GM12878 (cell line): Measurements from ENCODE around the gene PTPRN2. TPM values are rescaled to one million over a fixed set of nuclear protein-coding genes. Genes with fewer than 3 reads are reported as not detected.

Experiments
- ATAC-seq: fragments of 200-7000 bp; cut with Tn5 transposase; 3 replicates; pipeline ENCODE4 v1.9.1; 2020; ENCODE audit warnings: mild to moderate bottlenecking, moderate library complexity
- BruUV-seq: library from RNA; stranded (reverse); fragments of 400-500 nt; replicated peaks from 2 replicates; lab custom pipeline; 2021; lab: Mats Ljungman, UMichigan
- CTCF ChIA-PET: fragments of 300-600 bp; sonication (Branson Sonifier 250); formaldehyde crosslinking; extraction: SDS; loops from one replicate; lab custom pipeline; 2021; ENCODE audit warnings: inconsistent platforms; lab: Yijun Ruan, JAX
- POLR2A ChIA-PET: fragments of 350-600 bp; formaldehyde crosslinking; extraction: SDS; loops from one replicate; lab custom pipeline; 2021; ENCODE audit warnings: inconsistent platforms; lab: Charles Lee
- RAD21 ChIA-PET: fragments of 300-600 bp; sonication (Branson Sonifier 250); formaldehyde crosslinking; loops from one replicate; lab custom pipeline; 2023; ENCODE audit warnings: antibody characterized with exemption; ENCODE audit not compliant: unreplicated experiment; lab: Charles Lee
- SMC1A ChIA-PET: fragments of 300-600 bp; sonication (Branson Sonifier 250); formaldehyde crosslinking; loops from one replicate; lab custom pipeline; 2023; ENCODE audit not compliant: unreplicated experiment, uncharacterized antibody; lab: Charles Lee
- DNase-seq: peaks from one replicate; pipeline ENCODE4 v3.0.0-alpha.2; 2011; ENCODE audit warnings: low read depth, low spot score
- FAIRE-seq: peaks from 3 replicates; lab custom pipeline; 2011; peaks lifted over from hg19 to GRCh38; lab: Jason Lieb, UNC
- H2AFZ ChIP-seq: 2 replicates; pipeline ENCODE4 v1.6.0; 2011; ENCODE audit warnings: low read depth, low read length, control low read depth; ENCODE audit not compliant: control insufficient read depth
- H3K27ac ChIP-seq: 2 replicates; pipeline ENCODE4 v1.5.1; 2011; ENCODE audit warnings: control low read depth; ENCODE audit not compliant: control insufficient read depth, insufficient read depth
- H3K27me3 ChIP-seq, 2 experiments: replicated peaks in 1 of 2; 2 replicates each; pipeline versions ENCODE4 v1.6.0 to v1.6.1; 2011; ENCODE audit warnings: low read length in 1 of 2; ENCODE audit not compliant: control insufficient read depth in 2 of 2, insufficient read depth in 2 of 2
- H3K36me3 ChIP-seq, 2 experiments: 2 replicates each; pipeline ENCODE4 v1.5.1; 2011; ENCODE audit warnings: low read length in 1 of 2; ENCODE audit not compliant: control insufficient read depth in 2 of 2, insufficient read depth in 2 of 2
- H3K4me1 ChIP-seq: 2 replicates; pipeline ENCODE4 v1.6.1; 2011; ENCODE audit warnings: mild to moderate bottlenecking, low read length, moderate library complexity, mixed read lengths; ENCODE audit not compliant: control insufficient read depth, insufficient read depth
- H3K4me2 ChIP-seq: 2 replicates; pipeline ENCODE4 v1.6.0; 2011; ENCODE audit warnings: control low read depth; ENCODE audit not compliant: control insufficient read depth, insufficient read depth
- H3K4me3 ChIP-seq: fragments of 200-600 bp; sonication (generic); 2 replicates; pipeline ENCODE4 v1.5.1; 2016
- H3K79me2 ChIP-seq: 2 replicates; pipeline ENCODE4 v1.6.0; 2011; ENCODE audit warnings: low read length; ENCODE audit not compliant: control insufficient read depth, insufficient read depth
- H3K9ac ChIP-seq: 2 replicates; pipeline ENCODE4 v1.8.0; 2011; ENCODE audit warnings: low read length, control low read depth, mixed read lengths; ENCODE audit not compliant: control insufficient read depth, insufficient read depth
- H3K9me3 ChIP-seq: replicated peaks from 3 replicates; pipeline ENCODE4 v1.5.1; 2011; ENCODE audit warnings: mild to moderate bottlenecking, low read length; ENCODE audit not compliant: control insufficient read depth, insufficient read depth
- H4K20me1 ChIP-seq: 2 replicates; pipeline ENCODE4 v1.6.0; 2011; ENCODE audit not compliant: control insufficient read depth, insufficient read depth
- BACH1 ChIP-seq: fragments of 450-650 bp; IDR thresholded peaks from 2 replicates; pipeline ENCODE4 v1.6.1; 2017; ENCODE audit warnings: mild to moderate bottlenecking, borderline replicate concordance
- CBX3 ChIP-seq: fragments of 200-600 bp; sonication (generic); IDR thresholded peaks from 2 replicates; pipeline ENCODE4 v1.6.1; 2016; ENCODE audit warnings: low read depth, borderline replicate concordance
- CREM ChIP-seq: IDR thresholded peaks from 2 replicates; pipeline ENCODE4 v1.6.1; 2014; ENCODE audit warnings: antibody characterized with exemption, low read depth
- FOXM1 ChIP-seq: IDR thresholded peaks from 2 replicates; pipeline ENCODE4 v1.6.1; 2012; ENCODE audit warnings: low read depth, mild to moderate bottlenecking, inconsistent platforms, low read length, moderate library complexity
- HDGF ChIP-seq: fragments of 450-650 bp; IDR thresholded peaks from 2 replicates; pipeline ENCODE4 v1.6.1; 2016; ENCODE audit warnings: antibody characterized with exemption
- MAX ChIP-seq: IDR thresholded peaks from 2 replicates; pipeline ENCODE4 v1.6.1; 2012; ENCODE audit warnings: low read depth, low read length, improper control_type of control experiment
- RBBP5 ChIP-seq: fragments of 200-600 bp; sonication (generic); conservative IDR thresholded peaks from 2 replicates; pipeline ENCODE4 v1.6.1; 2016
- REST ChIP-seq: IDR thresholded peaks from 2 replicates; pipeline ENCODE4 v1.6.1; 2012; ENCODE audit warnings: mild to moderate bottlenecking, low read depth, low read length
- SIX5 ChIP-seq: IDR thresholded peaks from 2 replicates; pipeline ENCODE4 v1.6.1; 2011; ENCODE audit warnings: mild to moderate bottlenecking, low read depth, low read length, moderate library complexity; ENCODE audit not compliant: severe bottlenecking
- USF2 ChIP-seq: IDR thresholded peaks from 2 replicates; pipeline ENCODE4 v1.6.1; 2011; ENCODE audit warnings: low read depth, low read length, improper control_type of control experiment, borderline replicate concordance
- WRNIP1 ChIP-seq: IDR thresholded peaks from 2 replicates; pipeline ENCODE4 v1.6.1; 2011; ENCODE audit warnings: low read depth, low read length, improper control_type of control experiment, borderline replicate concordance
- ZBTB11 ChIP-seq: fragments of 450-650 bp; formaldehyde crosslinking; IDR thresholded peaks from 2 replicates; pipeline ENCODE4 v1.5.0; 2022; ENCODE audit warnings: mild to moderate bottlenecking, missing genetic modification characterization
- ZNF384 ChIP-seq: IDR thresholded peaks from 2 replicates; pipeline ENCODE4 v1.6.1; 2012; ENCODE audit warnings: low read depth, mild to moderate bottlenecking, low read length, improper control_type of control experiment, borderline replicate concordance
- WGBS: methylation state at CpG from one replicate; pipeline ENCODE4 v1.1.6; 2016; ENCODE audit warnings: low lambda C conversion rate; ENCODE audit not compliant: insufficient replicate concordance, insufficient coverage; ENCODE audit errors: missing lambda C conversion rate; 5-methylcytosine and 5-hydroxymethylcytosine counted together
- in situ Hi-C: fragments of 300-500 bp; cut with MboI; formaldehyde crosslinking; loops from 9 replicates; pipeline ENCODE4 v1.14.3; 2018; ENCODE audit warnings: mixed read lengths
- intact Hi-C: fragments of 100-400 bp; cut with micrococcal nuclease; formaldehyde crosslinking; loops from one replicate; pipeline ENCODE4 v1.14.2; 2022; ENCODE audit not compliant: unreplicated experiment
- polyA plus RNA-seq, 11 experiments: library from polyadenylated mRNA; depleted of rRNA in 4 of 11; unstranded in 6 of 11; stranded (reverse) in 5 of 11; fragments of >200 nt; fragmentation: Nextera tagmentation in 4 of 11; fragmentation: Illumina TruSeq in 1 of 11; extraction: Ambion mirVana in 4 of 11; extraction: Trizol in 1 of 11; gene quantifications; 1 replicate in 1 of 11; 2 replicates in 10 of 11; pipeline versions ENCODE4 v1.2.1 to v1.2.3, GENCODE V29; 2011 to 2016; ENCODE audit warnings: inconsistent platforms in 2 of 11, missing spikeins in 2 of 11, low read depth in 1 of 11
- total RNA-seq, 4 experiments: library from RNA; depleted of rRNA in 3 of 4; stranded (reverse); fragments of >200 nt in 3 of 4; fragmentation: Illumina TruSeq in 1 of 4; extraction: Trizol in 1 of 4; gene quantifications; 2 replicates each; pipeline versions ENCODE4 v1.2.1 to v1.2.3, GENCODE V29; 2013 to 2021

The PTPRN2 gene
- total and polyA plus RNA-seq, 10 of the 15 experiments (the other 5 are each of a cell fraction or from before 2014, with no cell fraction given): 5.4 TPM; not detected in 9

- Histone ChIP-seq H4K20me1 (no peaks in the 10 kb centered on the region), H3K9me3 (no peaks in the 10 kb centered on the region; the same call in 2 of the 3 replicates), H2AFZ (no peak overlapping the region), H3K4me2 (no peak overlapping the region), H3K36me3 (no peaks in the 10 kb centered on the region), H3K4me3 (no peak overlapping the region), H3K27me3 (no peaks in the 10 kb centered on the region), H3K27ac (no peak overlapping the region), H3K79me2 (no peaks in the 10 kb centered on the region), H3K4me1 (no peaks in the 10 kb centered on the region), H3K9ac (no peak overlapping the region)
- ChIA-PET SMC1A (no interaction called here), RAD21 (no interaction called here), CTCF (no interaction called here), POLR2A (no interaction called here)
- TF ChIP-seq ZBTB11 (CRISPR knock-in tag) (no peak), ZNF384 (no peak), BACH1 (no peak), MAX (no peak), RBBP5 (no peak), CREM (no peak), HDGF (no peak), CBX3 (no peak), WRNIP1 (no peak), REST (no peak), USF2 (no peak), FOXM1 (no peak), SIX5 (no peak)
- in situ Hi-C loops: no loop called here
- intact Hi-C loops: no loop called here
- no TSS peak for BruUV-seq
- 33% methylated on average over 16 of the region's 16 CpGs for WGBS
- FAIRE-seq (no peak), DNase-seq (no peak), ATAC-seq (no peak)
Observed at GRCh38 chr7:158157460-158157859, 430.2 kb downstream of the PTPRN2 start.
